Measurements from ENCODE around the gene UBTD1.

Gene UBTD1

DNA sequence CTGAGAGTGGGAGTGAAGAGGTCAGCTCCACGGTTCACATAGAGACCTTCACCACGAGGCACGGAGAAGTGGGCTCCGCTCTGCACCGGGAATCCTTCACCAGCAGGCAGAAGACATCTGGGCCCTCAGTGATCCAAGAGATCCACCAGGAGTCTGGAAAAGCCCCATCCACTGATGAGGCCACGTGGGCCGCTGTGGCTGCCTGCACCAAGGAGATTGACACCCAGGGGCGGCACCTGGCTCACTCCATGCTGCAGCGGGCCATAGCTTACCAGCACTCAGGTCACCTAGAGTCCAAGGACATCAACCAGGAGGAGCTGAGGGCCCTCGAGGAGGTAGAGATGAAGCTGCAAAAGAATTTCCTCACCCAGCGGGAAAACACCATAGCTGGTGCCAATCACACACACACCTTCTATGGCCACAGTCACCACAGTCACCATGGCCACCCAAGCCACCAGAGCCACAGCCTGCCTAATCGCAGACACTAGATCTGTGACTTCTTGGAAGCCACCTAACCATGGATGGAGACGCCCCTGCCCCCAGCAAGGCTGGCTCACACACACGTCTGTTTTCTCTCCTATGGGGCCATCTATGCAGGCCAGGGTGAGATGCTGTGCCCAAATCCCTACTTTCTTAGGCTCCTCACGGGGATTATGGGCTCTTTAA is 91.5 kb downstream of the UBTD1 start:
- DNase-seq, result no peak

DNA sequence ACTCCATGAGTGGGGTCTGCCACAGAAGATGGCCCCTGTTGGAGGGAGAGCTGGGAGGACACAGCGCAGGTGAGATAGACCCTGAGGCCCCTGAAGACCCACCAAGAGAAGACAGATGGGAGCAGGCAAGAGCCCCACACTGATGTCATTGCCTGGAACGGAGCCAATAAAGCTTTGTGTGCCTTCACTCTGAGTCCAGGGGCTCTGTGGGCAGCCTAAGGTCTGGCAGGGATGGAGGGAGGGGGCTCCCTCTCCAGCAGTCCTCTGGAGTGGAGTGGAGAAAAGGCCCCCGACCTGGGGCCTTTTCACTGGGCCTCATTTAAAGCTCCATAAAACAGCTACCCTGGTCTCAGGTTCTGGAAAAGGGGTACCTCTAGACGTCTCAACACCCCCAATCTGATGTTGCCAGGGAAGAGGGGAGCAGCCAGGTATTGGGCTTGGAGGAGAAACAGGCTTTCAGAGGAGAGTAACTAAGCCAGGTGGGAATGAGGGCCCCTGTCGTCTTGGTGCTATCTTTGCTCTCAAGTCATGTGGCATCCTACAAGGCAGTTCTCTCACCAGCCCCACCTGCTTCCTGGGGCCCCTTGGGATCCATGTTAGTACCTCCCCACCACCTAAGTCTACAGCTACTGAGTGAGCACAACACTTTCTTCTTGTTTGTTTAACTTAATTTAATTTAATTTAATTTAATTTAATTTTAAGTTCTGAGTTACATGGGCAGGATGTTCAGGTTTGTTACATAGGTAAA is 92.2 kb downstream of the UBTD1 start:
- no peak for DNase-seq

- no peak for DNase-seq
These were observed 94.7 kb downstream of the UBTD1 start for GRCh38 chr10:97593421-97593820.

GRCh38 chr10:97596101-97597082 is 97.7 kb downstream of the UBTD1 start:
- DNase-seq, result peak; percentile 36 to 63

- no peak for DNase-seq
These were observed 99.1 kb downstream of the UBTD1 start for GRCh38 chr10:97597778-97598177.

DNA sequence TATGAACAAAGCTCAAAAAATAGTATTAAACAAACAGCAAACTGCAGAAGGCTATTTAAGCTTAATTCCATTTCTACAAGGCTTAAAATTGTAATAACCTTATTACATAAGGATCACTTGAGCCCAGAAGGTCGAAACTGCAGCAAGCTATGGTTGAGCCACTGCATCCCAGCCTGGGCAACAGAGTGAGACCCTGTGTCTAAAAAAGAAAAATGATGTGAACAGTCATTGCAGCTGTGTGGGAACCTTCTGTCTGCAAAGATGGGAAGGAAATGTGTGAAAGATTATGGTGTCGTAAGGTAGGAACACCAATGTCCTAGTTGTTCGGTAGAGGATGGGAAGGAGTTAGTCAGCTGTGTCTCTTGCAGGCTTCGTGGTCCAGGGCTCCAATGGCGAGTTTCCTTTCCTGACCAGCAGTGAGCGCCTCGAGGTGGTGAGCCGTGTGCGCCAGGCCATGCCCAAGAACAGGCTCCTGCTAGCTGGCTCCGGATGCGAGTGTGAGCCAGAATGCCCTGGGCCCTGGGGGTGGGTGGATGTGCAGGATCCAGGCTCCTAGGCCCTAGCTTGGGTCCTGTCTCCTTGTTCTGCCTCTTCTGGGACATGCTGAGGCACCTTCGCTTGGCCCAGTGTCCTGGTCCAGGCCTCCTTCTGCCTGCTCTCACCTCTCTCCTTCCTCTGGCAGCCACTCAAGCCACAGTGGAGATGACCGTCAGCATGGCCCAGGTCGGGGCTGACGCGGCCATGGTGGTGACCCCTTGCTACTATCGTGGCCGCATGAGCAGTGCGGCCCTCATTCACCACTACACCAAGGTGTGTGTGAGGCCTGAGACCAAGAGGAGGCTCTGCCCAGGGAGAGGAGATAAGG is 99.9 kb downstream of the UBTD1 start:
- DNase-seq, result no peak

GRCh38 chr10:97599272-97599619 is 100.5 kb downstream of the UBTD1 start:
- no peak for DNase-seq

DNA sequence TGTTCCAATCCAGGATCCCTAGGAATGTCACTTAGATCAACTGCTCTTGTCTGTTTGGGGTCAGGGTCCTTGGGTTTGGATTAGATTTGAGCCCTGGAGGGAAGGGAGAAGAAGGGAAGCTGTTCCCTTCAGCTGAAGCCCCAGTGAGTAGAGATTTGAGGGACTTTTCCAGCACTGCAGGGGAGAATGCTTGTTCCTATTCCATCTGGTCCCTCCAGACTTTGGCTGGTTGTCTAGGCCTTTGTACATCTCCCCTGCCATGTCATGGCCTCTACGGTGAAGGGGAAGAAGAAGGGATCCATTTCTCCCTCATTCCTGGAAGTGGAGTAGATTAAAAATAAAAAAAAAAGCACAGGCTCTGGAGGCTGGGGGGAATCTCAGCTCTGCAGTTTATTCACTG is 101.9 kb downstream of the UBTD1 start:
- DNase-seq, result no peak

GRCh38 chr10:97601268-97602215 is 102.8 kb downstream of the UBTD1 start:
- DNase-seq, result no peak

- no peak for DNase-seq
These were observed 108.4 kb downstream of the UBTD1 start for GRCh38 chr10:97607095-97607636.

- DNase-seq, result no peak
These were observed 110.4 kb downstream of the UBTD1 start for GRCh38 chr10:97608991-97609561.

DNA sequence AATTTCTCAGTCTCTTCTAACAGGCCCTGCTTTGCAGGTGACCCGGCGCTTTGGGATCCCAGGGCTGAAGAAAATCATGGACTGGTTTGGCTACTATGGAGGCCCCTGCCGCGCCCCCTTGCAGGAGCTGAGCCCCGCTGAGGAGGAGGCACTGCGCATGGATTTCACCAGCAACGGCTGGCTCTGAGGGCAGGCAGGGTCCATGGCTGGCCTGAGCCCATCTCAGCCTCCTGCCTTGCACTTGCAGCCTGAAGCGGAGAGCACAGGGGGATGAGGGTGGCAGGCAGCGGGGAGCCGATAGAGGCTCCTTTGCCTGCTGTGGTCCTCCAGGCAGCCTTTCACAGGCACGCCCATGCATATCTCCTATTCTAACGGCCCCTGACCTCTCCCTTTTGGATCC is 112.7 kb downstream of the UBTD1 start:
- no peak for DNase-seq

DNA sequence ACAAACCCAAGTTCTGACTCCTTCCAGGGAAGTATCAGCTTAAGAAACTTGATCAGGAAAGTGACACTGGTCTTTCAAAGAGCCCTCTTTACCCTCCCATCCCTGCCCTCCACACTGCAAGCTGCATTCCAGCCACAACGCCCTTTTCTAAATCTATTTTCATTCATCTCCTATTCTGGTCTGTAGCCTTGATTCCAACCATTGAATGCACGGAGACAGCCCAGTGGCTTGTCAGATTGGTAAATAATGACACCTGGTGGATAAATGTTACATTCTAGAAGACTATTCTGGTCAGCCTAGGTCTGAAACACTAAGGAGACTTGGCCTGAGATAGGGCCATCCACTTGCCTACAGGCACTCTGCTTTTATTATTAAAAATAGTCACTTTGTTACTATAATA is 113.7 kb downstream of the UBTD1 start:
- peak in 1 of 2 experiments; percentile 67 for DNase-seq

DNA sequence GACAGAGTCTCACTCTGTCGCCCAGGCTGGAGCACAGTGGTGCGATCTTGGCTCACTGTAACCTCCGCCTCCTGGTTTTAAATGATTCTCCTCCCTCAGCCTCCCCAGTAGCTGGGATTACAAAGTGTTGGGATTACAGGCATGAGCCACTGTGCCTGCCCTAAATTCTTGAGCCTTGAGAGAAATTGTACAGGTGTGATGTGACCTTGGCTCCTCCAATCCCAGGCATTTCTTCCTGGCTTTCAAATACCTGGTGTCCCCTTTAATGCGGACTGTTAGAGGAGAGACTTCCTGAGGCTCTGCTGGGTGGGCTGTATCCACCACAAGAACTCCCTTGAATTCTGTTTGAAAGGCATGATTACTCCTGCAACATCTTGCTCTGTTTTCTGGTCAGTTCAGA is 119.6 kb downstream of the UBTD1 start:
- DNase-seq, result no peak

GRCh38 chr10:97618733-97619132 is 120.0 kb downstream of the UBTD1 start:
- DNase-seq, result no peak
